GM19468 (cell line): Measurements from ENCODE around the gene PIK3C2B.

ENCODE experiments used
- ATAC-seq: cut with Tn5 transposase; IDR thresholded peaks from one replicate; pipeline ENCODE4 v1.9.1; 2021; ENCODE audit warnings: mild to moderate bottlenecking, moderate library complexity, moderate number of reproducible peaks; ENCODE audit not compliant: unreplicated experiment; ENCODE audit errors: extremely low read depth

Gene PIK3C2B

DNA sequence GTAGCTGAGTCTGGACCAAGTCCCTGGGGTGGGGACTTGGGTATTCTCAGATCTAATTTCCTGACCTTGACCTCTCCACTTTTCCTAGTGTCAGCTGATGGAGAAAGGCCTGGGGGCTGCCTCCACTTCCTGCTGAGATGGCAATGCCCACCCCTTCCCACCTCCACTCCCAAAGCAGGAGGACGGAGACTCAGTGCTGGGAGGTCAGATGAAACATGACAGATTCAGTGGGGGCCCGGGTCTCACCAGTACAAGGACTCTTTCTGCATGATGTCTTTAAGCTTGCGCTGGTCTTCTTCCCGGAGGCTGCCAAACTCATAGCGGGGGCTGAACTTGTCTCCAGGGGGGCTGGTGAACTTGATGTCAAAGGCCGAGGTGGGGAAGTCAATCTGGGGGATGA lies 47.4 kb downstream of the PIK3C2B start:
- ATAC-seq = no peak

DNA sequence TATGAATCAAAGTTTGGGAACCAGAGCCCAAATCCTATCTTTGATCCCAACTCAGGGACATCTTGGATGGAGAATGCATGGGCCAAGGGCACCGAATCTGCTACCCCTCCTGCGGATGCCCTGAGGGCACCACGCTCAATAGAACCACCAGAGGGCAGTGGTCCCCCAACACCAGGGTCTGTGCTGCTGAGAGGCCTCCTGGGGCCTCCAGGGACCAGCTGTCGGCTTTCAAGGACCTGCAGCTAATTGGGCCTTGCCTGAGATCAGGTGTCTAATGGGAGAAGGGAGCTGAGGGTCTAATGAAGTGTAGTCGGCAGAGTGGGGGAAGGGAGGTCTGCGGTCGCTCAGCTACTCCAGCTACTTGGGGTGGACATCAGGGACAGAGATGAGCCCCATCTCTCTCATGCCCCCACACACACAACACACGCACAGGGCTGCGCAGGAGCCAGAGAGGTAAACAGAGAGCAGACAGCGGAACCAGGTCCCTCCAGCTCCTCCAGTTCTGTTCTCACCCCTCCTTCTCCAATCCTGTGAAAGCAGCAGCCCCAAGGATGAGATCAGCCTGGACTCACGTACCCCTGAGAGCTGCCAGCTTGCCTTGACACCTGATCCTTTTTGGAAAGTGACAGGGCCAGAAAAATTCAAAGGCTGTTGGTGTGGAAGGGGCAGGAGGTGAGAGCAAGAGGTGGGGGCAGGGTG lies 48.0 kb downstream of the PIK3C2B start:
- peak; percentile 43 for ATAC-seq

DNA sequence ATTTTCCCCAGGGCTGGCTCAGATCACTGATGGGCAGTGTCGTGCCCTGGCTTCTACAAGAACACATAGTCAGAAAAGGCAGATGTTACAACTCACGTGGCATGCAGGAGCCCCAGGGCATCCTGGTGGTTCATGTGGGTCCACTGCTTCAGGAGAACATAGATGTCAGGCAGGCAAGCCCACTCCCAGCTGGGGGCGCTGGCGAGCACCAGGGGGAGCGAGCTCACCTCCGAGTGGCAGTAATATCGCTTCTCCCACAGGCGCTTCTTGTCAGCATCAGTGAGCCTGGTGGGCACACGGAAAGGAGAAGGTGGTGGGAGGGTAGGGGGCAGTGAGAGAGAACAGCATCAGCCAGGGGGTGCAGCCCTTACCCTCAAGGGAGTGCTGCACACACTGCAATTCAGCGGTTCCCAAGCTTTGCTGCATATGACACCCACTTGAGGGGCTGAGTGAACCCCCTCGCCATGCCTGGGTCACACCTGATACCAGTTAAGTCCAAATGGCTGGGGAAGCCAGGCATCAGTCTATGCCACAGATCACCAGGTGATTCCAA lies 48.7 kb downstream of the PIK3C2B start:
- ATAC-seq = no peak
